GM18498 (cell line): ENCODE results near the gene OPHN1.
"Not testable (repeated sequence)": the region's sequence is repeated elsewhere in the genome, so short reads cannot be mapped to it uniquely, and the experiment has no call there.

Experiments used
- ATAC-seq: cut with Tn5 transposase; IDR thresholded peaks from one replicate; pipeline ENCODE4 v1.9.1; 2021; ENCODE audit warnings: mild to moderate bottlenecking, moderate library complexity; ENCODE audit not compliant: unreplicated experiment

OPHN1 gene

GRCh38 chrX:68083510-68083909 is 349.8 kb downstream of the OPHN1 start:
- no peak for ATAC-seq

- no peak for ATAC-seq
Measured at GRCh38 chrX:68079961-68080360, 353.3 kb downstream of the OPHN1 start.

- ATAC-seq, result not testable (repeated sequence)
Measured at GRCh38 chrX:68078801-68079200, 354.5 kb downstream of the OPHN1 start.

GRCh38 chrX:68077378-68077777 is 355.9 kb downstream of the OPHN1 start:
- no peak for ATAC-seq

- no peak for ATAC-seq
Measured at GRCh38 chrX:68072041-68072440, 361.3 kb downstream of the OPHN1 start.

GRCh38 chrX:68070119-68070518 is 363.2 kb downstream of the OPHN1 start:
- not testable (repeated sequence) for ATAC-seq

- ATAC-seq, result no peak
Measured at GRCh38 chrX:68061206-68061535, 372.1 kb downstream of the OPHN1 start.

GRCh38 chrX:68060506-68061205 is 372.6 kb downstream of the OPHN1 start:
- no peak for ATAC-seq

- no peak for ATAC-seq
Measured at GRCh38 chrX:68059469-68059868, 373.8 kb downstream of the OPHN1 start.

- no peak for ATAC-seq
Measured at GRCh38 chrX:68049466-68049865, 383.8 kb downstream of the OPHN1 start.

- no peak for ATAC-seq
Measured at GRCh38 chrX:68048774-68049173, 384.5 kb downstream of the OPHN1 start.

- ATAC-seq, result no peak
Measured at GRCh38 chrX:68045008-68045577, 388.2 kb downstream of the OPHN1 start.

- no peak for ATAC-seq
Measured at GRCh38 chrX:68043713-68044438, 389.4 kb downstream of the OPHN1 start.

- ATAC-seq, result no peak
Measured at GRCh38 chrX:68041110-68041509, 392.2 kb downstream of the OPHN1 start.

GRCh38 chrX:68018248-68019203 is 414.8 kb downstream of the OPHN1 start:
- ATAC-seq, result no peak

- ATAC-seq, result no peak
Measured at GRCh38 chrX:67998540-67998939, 434.8 kb downstream of the OPHN1 start.
